GM19025 (cell line): ENCODE results near the gene RLN1.
A peak's percentile ranks its signal among the peaks of the same experiment; 100 is the strongest.
"Not testable (repeated sequence)": the region's sequence is repeated elsewhere in the genome, so short reads cannot be mapped to it uniquely, and the experiment has no call there.

ENCODE experiments used
- ATAC-seq: cut with Tn5 transposase; IDR thresholded peaks from one replicate; pipeline ENCODE4 v1.9.1; 2021; ENCODE audit warnings: mild to moderate bottlenecking, low read depth, moderate library complexity; ENCODE audit not compliant: unreplicated experiment

RLN1 gene

GRCh38 chr9:5338992-5339981, at the start of gene RLN1:
TSS of gene RLN1 (minus strand) at chr9:5339876. CDS start at chr9:5339746, 130 bp downstream.
- ATAC-seq = peak; percentile 100

- peak; percentile 65 for ATAC-seq
Measured at GRCh38 chr9:5389109-5389732, 49.5 kb upstream of the RLN1 start.

- ATAC-seq = no peak
Measured at GRCh38 chr9:5388026-5388819, 48.5 kb upstream of the RLN1 start.

- ATAC-seq = no peak
Measured at GRCh38 chr9:5384436-5384835, 44.8 kb upstream of the RLN1 start.

GRCh38 chr9:5382479-5382878, 42.8 kb upstream of the RLN1 start:
- no peak for ATAC-seq

- no peak for ATAC-seq
Measured at GRCh38 chr9:5375790-5376477, 36.3 kb upstream of the RLN1 start.

GRCh38 chr9:5375091-5375490, 35.4 kb upstream of the RLN1 start:
- no peak for ATAC-seq

GRCh38 chr9:5364294-5365024, 24.8 kb upstream of the RLN1 start:
- ATAC-seq = peak; percentile 98

- no peak for ATAC-seq
Measured at GRCh38 chr9:5361326-5362010, 21.8 kb upstream of the RLN1 start.

- no peak for ATAC-seq
Measured at GRCh38 chr9:5360341-5360740, 20.7 kb upstream of the RLN1 start.

GRCh38 chr9:5357431-5358105, 17.9 kb upstream of the RLN1 start:
- no peak for ATAC-seq

GRCh38 chr9:5355817-5356216, 16.1 kb upstream of the RLN1 start:
- ATAC-seq = no peak

GRCh38 chr9:5355226-5355625, 15.6 kb upstream of the RLN1 start:
- no peak for ATAC-seq

- no peak for ATAC-seq
Measured at GRCh38 chr9:5354184-5354583, 14.5 kb upstream of the RLN1 start.

- ATAC-seq = no peak
Measured at GRCh38 chr9:5352637-5353248, 13.1 kb upstream of the RLN1 start.

GRCh38 chr9:5336688-5337087, 3.0 kb downstream of the RLN1 start:
- no peak for ATAC-seq

GRCh38 chr9:5331276-5331675, 8.4 kb downstream of the RLN1 start:
- not testable (repeated sequence) for ATAC-seq

GRCh38 chr9:5326893-5327548, 12.7 kb downstream of the RLN1 start:
- ATAC-seq = no peak
